Activated CD4-positive, alpha-beta T cell treated with anti-CD3 and anti-CD28 coated beads, Interleukin-2, amount 10 ng/mL, durations not matched to agents 7 days and 5 days (primary cell): Measurements from ENCODE around the gene DLGAP1. TPM values are rescaled to one million over a fixed set of nuclear protein-coding genes. Genes with fewer than 3 reads are reported as not detected.

Source experiments
- CTCF ChIA-PET: fragments of 350-600 bp; sonication (Branson Sonifier 250); formaldehyde crosslinking; loops from one replicate; lab custom pipeline; 2021; ENCODE audit warnings: antibody characterized with exemption; lab: Charles Lee
- POLR2A ChIA-PET: fragments of 350-600 bp; sonication (Branson Sonifier 250); formaldehyde crosslinking; loops from one replicate; lab custom pipeline; 2021; ENCODE audit warnings: antibody characterized with exemption; lab: Charles Lee
- DNase-seq: peaks from one replicate; pipeline ENCODE4 v3.0.0-alpha.2; 2020
- H3K27ac Mint-ChIP-seq: one replicate; pipeline ENCODE4 v1.8.0; 2021; ENCODE audit warnings: mild to moderate bottlenecking, moderate library complexity, mixed read lengths
- H3K27me3 Mint-ChIP-seq: one replicate; pipeline ENCODE4 v1.8.0; 2021; ENCODE audit warnings: mixed read lengths
- H3K36me3 Mint-ChIP-seq: one replicate; pipeline ENCODE4 v1.8.0; 2021; ENCODE audit warnings: low read depth, mixed read lengths
- H3K4me1 Mint-ChIP-seq: one replicate; pipeline ENCODE4 v1.8.0; 2021; ENCODE audit warnings: mixed read lengths
- H3K4me3 Mint-ChIP-seq: one replicate; pipeline ENCODE4 v1.8.0; 2021; ENCODE audit warnings: mild to moderate bottlenecking, moderate library complexity, mixed read lengths
- H3K9me3 Mint-ChIP-seq: one replicate; pipeline ENCODE4 v1.8.0; 2021; ENCODE audit warnings: mixed read lengths
- total RNA-seq, 2 experiments: library from RNA; stranded (reverse); gene quantifications; one replicate each; pipeline ENCODE4 v1.2.3, GENCODE V29; 2021

Gene DLGAP1
- total RNA-seq, 2 experiments from 2014 or later: 0.10 TPM; not detected in 1

DNA sequence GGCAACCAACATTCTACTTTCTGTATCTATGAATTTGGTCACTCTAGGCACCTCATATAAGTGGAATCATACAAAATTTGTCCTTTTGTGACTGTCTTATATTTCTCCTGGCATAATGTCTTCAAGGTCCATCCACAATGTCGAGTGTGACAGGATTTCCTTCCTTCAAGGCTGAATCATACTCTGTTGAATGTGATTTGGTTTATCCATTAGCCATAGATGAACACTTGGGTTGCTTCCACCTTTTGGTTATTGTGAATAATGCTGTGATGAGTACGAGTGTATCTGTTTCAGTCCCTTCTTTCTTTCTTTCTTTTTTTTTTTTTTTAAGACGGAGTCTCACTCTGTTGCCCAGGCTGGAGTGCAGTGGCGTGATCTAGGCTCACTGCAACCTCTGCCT is 693.8 kb downstream of the DLGAP1 start:
- H3K4me3 Mint-ChIP-seq: no peak overlapping the region

DNA sequence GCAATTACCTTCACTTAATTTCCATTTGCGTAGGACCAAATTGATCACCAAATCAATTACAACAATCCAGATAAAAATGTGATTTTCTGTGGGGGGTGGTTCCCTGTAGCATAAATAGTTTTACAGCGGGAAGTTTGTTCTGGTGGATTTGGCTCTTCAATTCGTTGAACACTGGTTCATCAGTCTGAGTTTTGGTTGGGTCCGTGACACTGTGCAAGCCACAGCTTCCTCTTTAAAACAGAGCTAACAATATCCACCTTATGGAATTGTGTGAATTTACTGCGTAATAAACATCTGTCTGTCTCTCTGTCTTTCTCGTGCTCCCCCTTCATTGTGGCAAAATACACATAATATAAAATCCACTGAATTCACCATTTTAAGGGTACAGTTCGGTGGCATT is 694.4 kb downstream of the DLGAP1 start:
- Mint-ChIP-seq H3K9me3 (peaks cover 2% of the 10 kb centered on the region), H3K4me3 (no peak overlapping the region), H3K4me1 (no peaks in the 10 kb centered on the region), H3K27me3 (peaks cover 3% of the 10 kb centered on the region), H3K36me3 (no peaks in the 10 kb centered on the region), H3K27ac (no peak overlapping the region)
- ChIA-PET POLR2A (no interaction called here), CTCF (no interaction called here)
- no peak for DNase-seq

More for the DNA sequence above, 693.8 kb downstream of the DLGAP1 start:
- H3K9me3 Mint-ChIP-seq: peaks cover 2% of the 10 kb centered on the region
- peaks cover 4% of the 10 kb centered on the region for H3K27me3 Mint-ChIP-seq
- no peaks in the 10 kb centered on the region for H3K4me1 Mint-ChIP-seq
- no peak for DNase-seq
- CTCF ChIA-PET: no interaction called here
- H3K27ac Mint-ChIP-seq: no peak overlapping the region
- POLR2A ChIA-PET: no interaction called here
- no peaks in the 10 kb centered on the region for H3K36me3 Mint-ChIP-seq

DNA sequence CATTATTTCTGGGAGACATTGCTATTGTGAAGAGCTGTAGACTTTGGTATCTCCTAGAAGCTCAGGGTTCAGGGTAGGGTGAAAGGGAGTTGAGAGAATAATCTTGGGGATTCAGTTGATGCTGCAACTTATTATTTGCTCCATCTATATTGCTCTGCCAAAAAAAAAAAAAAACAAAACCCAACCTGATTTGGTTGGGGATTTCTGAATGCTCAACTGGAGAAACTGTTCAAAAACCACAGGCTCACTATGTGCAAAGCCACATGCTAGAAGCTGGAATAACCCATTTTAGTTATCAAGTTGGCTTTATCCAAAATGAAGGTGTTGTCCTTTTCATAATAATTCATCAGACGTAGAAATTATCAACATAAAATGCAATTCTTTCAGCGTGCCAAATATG is 696.0 kb downstream of the DLGAP1 start:
- Mint-ChIP-seq H3K27me3 (peaks cover under 1% of the 10 kb centered on the region), H3K4me3 (no peak overlapping the region), H3K4me1 (no peaks in the 10 kb centered on the region), H3K27ac (no peak overlapping the region), H3K9me3 (no peaks in the 10 kb centered on the region), H3K36me3 (no peaks in the 10 kb centered on the region)
- ChIA-PET CTCF (interaction anchor here (1.7 kb wide), 1 partner anchor 9 kb away, joined by 4 read pairs; no protein-coding TSS in a partner anchor), POLR2A (no interaction called here)
- no peak for DNase-seq

DNA sequence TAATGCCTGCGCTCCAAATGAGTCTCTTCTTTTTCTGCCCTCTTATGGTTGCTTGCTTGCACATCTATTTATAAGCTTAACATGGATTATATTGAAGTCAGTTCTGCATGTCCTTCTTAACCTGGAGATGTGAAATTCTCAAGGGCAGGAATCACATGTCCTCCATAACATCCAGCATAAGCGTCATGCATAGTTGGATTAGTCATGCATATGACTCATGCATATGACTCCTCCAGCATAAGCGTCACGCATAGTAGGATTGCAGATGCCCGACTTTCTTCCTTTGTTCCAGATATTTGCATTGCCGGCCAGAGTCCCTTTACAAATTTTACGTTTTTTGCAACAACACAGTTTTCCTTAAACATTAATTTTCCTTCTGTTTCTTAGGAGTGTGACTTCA is 696.6 kb downstream of the DLGAP1 start:
- no peak overlapping the region for H3K4me3 Mint-ChIP-seq
- no peak overlapping the region for H3K27ac Mint-ChIP-seq
- no peaks in the 10 kb centered on the region for H3K4me1 Mint-ChIP-seq
- H3K27me3 Mint-ChIP-seq: no peaks in the 10 kb centered on the region
- POLR2A ChIA-PET: no interaction called here
- no peak for DNase-seq
- CTCF ChIA-PET: interaction anchor here (1.1 to 1.7 kb wide), 2 partner anchors 10 to 12 kb away, joined by 4 read pairs; no protein-coding TSS in a partner anchor
- H3K9me3 Mint-ChIP-seq: no peaks in the 10 kb centered on the region
- H3K36me3 Mint-ChIP-seq: no peaks in the 10 kb centered on the region

DNA sequence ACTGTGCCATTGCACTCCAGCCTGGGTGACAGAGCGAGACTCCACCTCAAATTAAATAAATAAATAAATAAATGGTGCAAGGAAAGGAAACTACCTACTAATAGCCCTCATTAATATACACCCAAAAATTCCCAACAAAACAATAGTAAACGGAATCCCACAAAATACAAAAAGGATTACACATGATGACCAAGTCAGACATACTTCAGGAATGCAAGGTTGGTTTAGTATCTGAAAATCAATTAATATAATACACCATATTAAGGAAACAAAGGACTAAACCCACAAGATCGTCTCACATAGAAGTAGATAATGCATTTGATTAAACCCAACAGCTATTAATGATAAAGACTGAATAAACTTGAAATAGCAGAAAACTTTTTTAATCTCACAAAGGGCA is 697.7 kb downstream of the DLGAP1 start:
- H3K27me3 Mint-ChIP-seq: no peaks in the 10 kb centered on the region
- no peaks in the 10 kb centered on the region for H3K36me3 Mint-ChIP-seq
- no peak for DNase-seq
- ChIA-PET CTCF (no interaction called here), POLR2A (no interaction called here)
- no peaks in the 10 kb centered on the region for H3K9me3 Mint-ChIP-seq
- no peak overlapping the region for H3K27ac Mint-ChIP-seq
- H3K4me3 Mint-ChIP-seq: no peak overlapping the region
- H3K4me1 Mint-ChIP-seq: no peaks in the 10 kb centered on the region

DNA sequence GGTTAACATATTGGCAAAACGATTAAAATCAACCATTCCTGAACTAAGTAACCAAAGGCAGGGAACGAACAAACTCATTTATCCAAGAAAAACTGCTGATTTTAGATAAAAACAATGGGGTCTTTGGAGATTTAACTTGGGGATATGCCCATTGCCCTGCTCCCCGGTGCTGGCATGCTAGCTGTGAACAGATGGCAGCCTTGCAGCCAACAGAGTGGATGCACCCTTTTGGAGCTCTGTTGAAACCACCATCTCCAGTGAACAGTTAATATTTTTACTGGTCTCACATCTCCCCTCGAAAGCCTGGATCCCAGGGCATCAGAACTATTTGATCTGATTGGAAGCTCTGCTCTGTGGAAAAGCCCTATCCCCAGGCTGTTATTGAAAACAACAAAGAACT is 702.0 kb downstream of the DLGAP1 start:
- H3K27me3 Mint-ChIP-seq: no peaks in the 10 kb centered on the region
- ChIA-PET CTCF (no interaction called here), POLR2A (no interaction called here)
- H3K4me1 Mint-ChIP-seq: no peaks in the 10 kb centered on the region
- H3K36me3 Mint-ChIP-seq: no peaks in the 10 kb centered on the region
- no peak for DNase-seq
- H3K4me3 Mint-ChIP-seq: no peak overlapping the region
- no peak overlapping the region for H3K27ac Mint-ChIP-seq
- H3K9me3 Mint-ChIP-seq: no peaks in the 10 kb centered on the region

DNA sequence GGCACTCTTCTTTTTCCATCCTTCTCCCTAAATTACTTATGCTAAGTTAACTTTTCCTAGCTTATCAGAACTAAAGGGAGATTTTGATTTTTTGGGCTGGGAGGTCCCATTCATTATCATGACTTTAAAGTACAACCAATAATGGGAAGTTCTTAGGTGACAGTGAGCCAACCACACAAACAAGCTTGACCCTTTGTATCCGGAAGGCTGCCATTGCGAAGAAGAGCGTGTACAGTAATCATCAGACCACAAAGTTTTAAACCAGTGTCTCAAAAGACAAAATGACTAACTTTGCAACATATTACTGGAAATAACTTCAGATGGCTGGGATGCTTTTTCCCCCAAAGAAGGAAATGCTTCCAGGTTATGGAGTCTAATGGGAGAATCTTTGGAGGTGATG is 707.0 kb downstream of the DLGAP1 start:
- no peak overlapping the region for H3K27ac Mint-ChIP-seq
- DNase-seq: no peak
- H3K4me3 Mint-ChIP-seq: no peak overlapping the region
- H3K9me3 Mint-ChIP-seq: no peaks in the 10 kb centered on the region
- ChIA-PET POLR2A (no interaction called here), CTCF (no interaction called here)
- no peaks in the 10 kb centered on the region for H3K27me3 Mint-ChIP-seq
- no peaks in the 10 kb centered on the region for H3K36me3 Mint-ChIP-seq
- H3K4me1 Mint-ChIP-seq: no peaks in the 10 kb centered on the region

DNA sequence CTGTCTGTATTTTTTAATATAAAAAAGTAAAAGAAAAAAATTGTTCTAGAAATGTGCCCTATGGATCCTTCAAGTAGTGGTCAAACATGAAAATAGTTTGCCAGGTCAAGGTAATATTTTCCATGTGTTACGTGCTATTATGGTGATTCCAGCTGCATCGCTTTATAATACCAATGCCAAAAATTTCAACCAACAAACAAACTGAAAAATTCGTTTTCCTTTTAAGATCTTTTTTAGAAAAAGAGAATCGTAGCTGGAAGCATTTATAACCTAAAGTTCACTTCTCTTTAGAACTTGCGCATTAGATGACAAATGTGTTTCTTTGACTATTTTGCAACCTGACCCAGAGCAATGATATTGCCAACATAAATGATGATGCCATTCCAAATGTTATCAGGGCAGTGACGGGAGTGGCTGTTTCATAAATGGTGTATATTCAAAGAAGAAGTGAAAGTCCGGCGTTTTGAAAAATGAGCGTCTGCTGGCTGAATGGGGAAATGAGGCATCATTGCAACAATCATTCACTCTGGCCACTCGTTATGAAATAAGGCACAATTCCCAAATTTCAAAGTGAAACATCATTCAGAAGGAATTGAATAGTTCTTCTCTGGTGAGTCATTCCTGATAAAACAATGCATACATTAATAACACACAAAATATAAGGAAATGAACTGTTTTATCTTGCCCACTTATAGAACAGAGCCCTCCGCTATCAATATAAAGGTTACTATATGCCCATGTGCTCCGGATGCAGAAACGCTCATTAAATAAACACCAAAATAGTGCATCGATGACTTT is 707.7 kb downstream of the DLGAP1 start:
- H3K4me3 Mint-ChIP-seq: no peak overlapping the region
- no peak for DNase-seq
- no peaks in the 10 kb centered on the region for H3K9me3 Mint-ChIP-seq
- ChIA-PET CTCF (no interaction called here), POLR2A (no interaction called here)
- no peaks in the 10 kb centered on the region for H3K27me3 Mint-ChIP-seq
- no peak overlapping the region for H3K27ac Mint-ChIP-seq
- H3K36me3 Mint-ChIP-seq: no peaks in the 10 kb centered on the region
- no peaks in the 10 kb centered on the region for H3K4me1 Mint-ChIP-seq

DNA sequence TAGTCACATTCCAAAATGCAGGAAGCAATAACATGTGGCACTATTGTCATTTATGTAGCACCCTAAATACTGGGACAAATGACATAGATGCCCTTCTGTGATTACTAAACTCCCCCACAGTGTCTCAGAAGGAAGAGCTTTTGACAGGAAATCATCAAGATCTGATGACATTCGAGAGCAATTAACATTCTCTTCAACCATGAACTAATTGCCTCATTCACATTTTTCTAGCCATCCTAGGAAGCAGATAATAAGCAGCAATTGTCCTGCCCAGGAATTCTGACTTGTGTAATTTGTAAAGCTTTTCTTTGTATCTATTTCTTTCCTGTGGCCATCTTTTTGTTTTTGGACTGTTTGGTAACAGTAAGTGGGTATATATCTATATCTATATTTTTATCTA is 712.6 kb downstream of the DLGAP1 start:
- H3K27me3 Mint-ChIP-seq: no peaks in the 10 kb centered on the region
- H3K9me3 Mint-ChIP-seq: peaks cover 8% of the 10 kb centered on the region
- POLR2A ChIA-PET: no interaction called here
- H3K4me3 Mint-ChIP-seq: no peak overlapping the region
- H3K4me1 Mint-ChIP-seq: no peaks in the 10 kb centered on the region
- H3K27ac Mint-ChIP-seq: no peak overlapping the region
- peaks cover 4% of the 10 kb centered on the region for H3K36me3 Mint-ChIP-seq
- CTCF ChIA-PET: no interaction called here
- no peak for DNase-seq

DNA sequence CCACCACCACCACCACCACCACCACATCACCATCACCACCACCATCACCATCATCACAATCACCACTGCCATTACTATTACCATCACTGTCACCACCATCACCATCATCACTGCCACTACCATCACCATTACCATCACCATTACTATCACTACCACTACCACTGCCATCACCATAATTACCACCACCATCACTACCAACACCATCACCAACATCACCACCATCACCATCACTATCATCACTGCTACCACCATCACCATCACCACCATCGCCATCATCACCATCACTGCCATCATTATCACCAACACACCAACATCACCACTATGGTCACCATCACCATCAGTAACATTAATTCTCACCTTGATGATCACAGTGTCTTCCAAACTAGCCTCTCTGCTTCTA is 713.8 kb downstream of the DLGAP1 start:
- no peak overlapping the region for H3K4me3 Mint-ChIP-seq
- peaks cover 4% of the 10 kb centered on the region for H3K36me3 Mint-ChIP-seq
- ChIA-PET POLR2A (no interaction called here), CTCF (no interaction called here)
- no peak for DNase-seq
- peaks cover 8% of the 10 kb centered on the region for H3K9me3 Mint-ChIP-seq
- no peaks in the 10 kb centered on the region for H3K4me1 Mint-ChIP-seq
- H3K27ac Mint-ChIP-seq: peak overlapping the region; percentile 55
- no peaks in the 10 kb centered on the region for H3K27me3 Mint-ChIP-seq

DNA sequence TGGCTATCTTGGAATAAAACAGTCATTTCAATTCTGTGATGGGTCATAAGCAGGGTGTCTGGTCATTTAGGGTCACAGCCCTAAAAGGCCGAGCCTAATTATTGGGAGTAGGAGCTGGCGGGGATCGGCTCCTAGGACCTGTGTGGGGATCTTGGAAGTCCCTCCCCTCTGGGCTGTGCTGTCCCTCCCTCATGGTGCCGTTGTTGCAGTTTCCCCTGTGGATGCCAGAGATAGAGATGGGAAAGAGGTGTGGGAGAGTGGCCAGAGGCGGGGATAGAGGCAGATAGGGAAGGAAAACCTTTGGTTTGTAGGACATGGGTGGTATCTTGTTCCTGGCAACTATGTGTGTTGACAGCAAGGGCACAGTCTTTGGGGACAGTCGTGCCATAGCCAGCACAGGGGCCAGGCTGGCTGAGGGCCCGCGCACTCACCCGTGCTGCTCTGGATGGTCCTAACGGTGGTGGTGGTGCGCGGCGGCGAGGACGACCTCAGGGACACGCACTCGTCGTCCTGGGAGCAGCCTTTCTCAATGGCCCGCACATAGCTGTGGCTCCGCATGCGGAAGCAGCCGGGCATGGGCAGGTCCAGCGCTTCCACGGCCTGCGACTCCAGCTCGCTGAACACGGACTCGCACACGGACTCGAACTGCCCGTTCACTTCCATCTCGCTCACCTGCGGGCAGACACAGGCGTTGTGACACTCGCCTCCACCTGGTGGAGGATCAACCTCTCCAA is 726.2 kb downstream of the DLGAP1 start:
- DNase-seq: no peak
- Mint-ChIP-seq H3K27ac (no peak overlapping the region), H3K4me1 (no peaks in the 10 kb centered on the region), H3K27me3 (peaks cover 21% of the 10 kb centered on the region), H3K36me3 (no peaks in the 10 kb centered on the region), H3K4me3 (no peak overlapping the region), H3K9me3 (no peaks in the 10 kb centered on the region)
- CTCF ChIA-PET: no interaction called here
- POLR2A ChIA-PET: no interaction called here

DNA sequence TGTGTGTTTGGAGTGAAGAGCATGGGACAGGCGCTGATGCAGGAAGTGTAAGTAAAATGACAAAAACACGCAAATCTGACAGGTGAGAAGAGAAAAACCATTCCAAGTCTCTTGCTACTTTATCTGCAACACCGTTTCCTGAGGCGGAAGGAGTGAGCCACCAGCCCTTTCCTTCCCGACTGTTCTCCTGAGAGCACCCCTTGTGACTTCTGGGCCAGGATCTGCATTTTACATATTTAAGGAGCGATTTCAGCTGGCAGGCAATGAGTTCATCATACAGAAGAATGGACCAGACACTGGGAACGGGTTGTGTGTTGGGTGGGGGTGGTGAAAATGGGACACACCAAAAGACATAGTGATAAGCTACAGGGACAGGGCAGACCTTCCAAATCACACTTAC is 727.8 kb downstream of the DLGAP1 start:
- CTCF ChIA-PET: no interaction called here
- POLR2A ChIA-PET: no interaction called here
- no peak for DNase-seq
- Mint-ChIP-seq H3K36me3 (no peaks in the 10 kb centered on the region), H3K27ac (no peak overlapping the region), H3K27me3 (peaks cover 25% of the 10 kb centered on the region), H3K9me3 (no peaks in the 10 kb centered on the region), H3K4me3 (no peak overlapping the region), H3K4me1 (no peaks in the 10 kb centered on the region)

DNA sequence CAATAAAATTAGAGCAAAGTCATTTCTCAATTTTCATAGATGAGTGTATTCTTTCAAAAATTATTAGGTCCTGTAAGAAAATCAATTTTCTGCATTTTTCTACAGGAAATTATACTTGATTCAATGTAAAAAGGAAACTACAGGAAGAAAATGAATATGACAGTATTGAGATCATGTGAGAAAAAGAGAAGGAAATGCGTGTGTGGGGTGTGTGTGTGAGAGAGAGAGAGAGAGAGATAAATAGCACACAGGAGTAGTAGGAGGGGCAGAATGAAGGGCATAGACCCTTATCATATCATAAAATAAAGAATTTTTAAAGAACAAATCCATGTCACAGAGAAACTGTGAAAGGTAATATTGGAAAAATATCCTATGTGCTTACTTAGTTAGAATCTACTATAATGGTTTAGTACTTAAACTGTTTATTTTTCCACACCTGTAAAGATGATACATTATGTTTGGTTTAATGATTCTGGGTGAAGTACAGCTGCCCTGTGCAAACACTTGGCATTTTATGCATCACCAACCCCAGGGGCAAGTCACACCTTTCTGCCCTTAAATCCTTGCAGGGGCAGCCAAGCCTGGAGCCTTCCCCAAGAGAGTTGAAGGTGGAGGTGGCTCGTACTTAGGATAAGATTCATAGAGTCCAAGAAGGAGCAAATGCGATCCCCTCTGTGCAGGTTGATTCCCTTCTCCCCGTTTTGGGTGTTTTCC is 728.7 kb downstream of the DLGAP1 start:
- no peak for DNase-seq
- no peaks in the 10 kb centered on the region for H3K36me3 Mint-ChIP-seq
- peaks cover 26% of the 10 kb centered on the region for H3K27me3 Mint-ChIP-seq
- H3K4me3 Mint-ChIP-seq: no peak overlapping the region
- POLR2A ChIA-PET: no interaction called here
- CTCF ChIA-PET: no interaction called here
- no peak overlapping the region for H3K27ac Mint-ChIP-seq
- no peaks in the 10 kb centered on the region for H3K9me3 Mint-ChIP-seq
- no peaks in the 10 kb centered on the region for H3K4me1 Mint-ChIP-seq
